HG02763 (cell line): Measurements from ENCODE around the gene PLA2G5.
"Not testable (repeated sequence)": the region's sequence is repeated elsewhere in the genome, so short reads cannot be mapped to it uniquely, and the experiment has no call there.

Experiments
- ATAC-seq: cut with Tn5 transposase; IDR thresholded peaks from one replicate; pipeline ENCODE4 v1.9.1; 2021; ENCODE audit warnings: mild to moderate bottlenecking, moderate library complexity; ENCODE audit not compliant: unreplicated experiment

The PLA2G5 gene

DNA sequence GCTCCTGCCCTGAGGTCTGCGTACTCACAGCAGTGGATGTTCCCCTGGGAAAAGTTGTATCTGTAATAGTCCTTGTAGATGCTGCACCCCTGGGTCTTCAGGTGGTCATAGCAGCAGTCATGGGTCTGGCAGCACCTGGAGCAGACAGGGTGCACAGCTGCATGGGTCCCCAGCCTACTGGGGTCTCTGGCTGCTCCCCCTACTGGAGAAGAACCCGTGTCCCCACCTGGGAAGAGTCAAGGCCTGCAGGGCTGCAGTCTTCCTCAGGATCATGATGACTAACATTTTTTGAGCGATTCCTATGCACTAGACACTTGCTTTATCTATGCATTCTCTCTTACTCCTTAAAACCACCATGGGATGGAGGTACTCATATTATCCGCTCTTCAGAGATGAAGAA lies 45.5 kb downstream of the PLA2G5 start:
- no peak for ATAC-seq

DNA sequence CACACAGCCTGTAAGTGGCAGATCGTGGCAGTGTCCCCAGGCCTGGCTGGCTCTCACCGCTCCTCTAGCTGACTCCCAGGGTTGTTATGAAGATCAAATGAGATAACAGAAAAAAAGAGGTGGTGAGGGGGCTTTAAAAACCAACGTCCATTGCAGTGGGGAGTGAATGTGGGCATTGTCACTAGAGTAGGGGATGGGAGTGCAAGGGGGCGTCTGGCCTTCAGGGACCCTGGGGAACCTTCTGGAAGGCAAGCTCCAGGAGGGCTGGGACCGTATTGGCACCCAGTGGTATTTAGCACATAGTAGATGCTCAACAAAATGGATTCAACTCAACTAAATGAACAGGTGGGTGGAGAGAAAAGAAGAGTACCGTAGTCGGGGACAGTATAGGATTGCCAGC lies 45.9 kb downstream of the PLA2G5 start:
- no peak for ATAC-seq

DNA sequence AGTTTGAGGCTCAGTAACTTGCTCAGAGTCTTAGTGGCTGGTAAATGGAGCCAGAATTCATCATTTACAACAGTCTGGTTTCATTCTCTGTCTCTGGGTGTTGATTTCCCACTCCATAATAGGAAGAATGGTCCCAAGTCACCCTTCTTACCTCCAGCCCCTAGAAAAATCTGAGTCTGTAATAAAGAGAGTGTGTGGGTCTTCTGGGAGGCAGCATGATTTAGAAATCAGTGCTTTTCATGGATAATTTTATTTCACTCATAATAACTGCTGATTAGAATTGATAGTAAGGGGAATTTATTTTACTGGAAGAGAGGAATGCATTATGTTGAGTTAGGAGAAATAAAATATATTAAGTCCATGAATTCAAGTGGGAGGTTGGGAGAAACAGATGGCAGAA lies 47.2 kb downstream of the PLA2G5 start:
- no peak for ATAC-seq

DNA sequence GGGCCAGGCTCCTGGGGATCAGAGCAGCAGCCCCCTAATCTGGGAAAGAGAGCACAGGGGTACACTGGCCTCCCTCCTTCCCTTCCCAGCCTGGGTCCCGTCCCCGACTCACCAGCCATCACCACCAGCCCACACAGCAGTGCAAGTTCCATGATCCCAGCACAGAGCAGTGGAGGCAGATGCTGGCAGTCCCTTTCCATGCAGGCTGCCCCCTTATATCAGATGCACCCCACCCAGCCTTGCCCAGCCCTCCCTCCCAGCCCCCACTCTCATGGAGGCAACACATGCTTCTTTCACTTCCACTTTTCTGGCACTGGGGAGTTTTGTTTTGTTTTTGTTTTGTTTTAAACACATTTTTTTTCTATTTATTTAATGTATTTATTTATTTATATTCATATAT lies 49.4 kb downstream of the PLA2G5 start, which contains the start of gene PLA2G2D:
Gene PLA2G2D (minus strand): TSS at position 190 of the 400 bp plus-strand sequence. CDS start 38 bp downstream, at position 152.
- no peak for ATAC-seq

DNA sequence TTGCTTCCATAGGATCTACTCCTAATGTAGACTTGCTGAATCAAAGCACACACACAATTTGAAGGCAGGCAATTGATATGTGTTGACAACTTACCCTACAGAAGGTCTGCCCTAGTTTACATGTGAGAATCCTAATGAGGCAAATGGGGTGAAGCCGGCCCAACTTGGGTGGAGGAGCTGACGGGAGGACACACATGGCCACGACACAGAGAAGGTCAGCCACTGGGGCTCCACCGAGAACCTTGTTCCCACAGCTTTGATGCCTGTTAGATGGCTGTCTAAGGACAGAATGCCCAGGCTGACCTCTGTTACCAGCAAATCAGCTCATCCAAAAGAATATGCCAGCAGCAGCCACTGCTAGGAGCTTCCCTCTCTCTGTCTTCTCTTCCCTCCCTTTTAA lies 50.8 kb downstream of the PLA2G5 start:
- no peak for ATAC-seq

DNA sequence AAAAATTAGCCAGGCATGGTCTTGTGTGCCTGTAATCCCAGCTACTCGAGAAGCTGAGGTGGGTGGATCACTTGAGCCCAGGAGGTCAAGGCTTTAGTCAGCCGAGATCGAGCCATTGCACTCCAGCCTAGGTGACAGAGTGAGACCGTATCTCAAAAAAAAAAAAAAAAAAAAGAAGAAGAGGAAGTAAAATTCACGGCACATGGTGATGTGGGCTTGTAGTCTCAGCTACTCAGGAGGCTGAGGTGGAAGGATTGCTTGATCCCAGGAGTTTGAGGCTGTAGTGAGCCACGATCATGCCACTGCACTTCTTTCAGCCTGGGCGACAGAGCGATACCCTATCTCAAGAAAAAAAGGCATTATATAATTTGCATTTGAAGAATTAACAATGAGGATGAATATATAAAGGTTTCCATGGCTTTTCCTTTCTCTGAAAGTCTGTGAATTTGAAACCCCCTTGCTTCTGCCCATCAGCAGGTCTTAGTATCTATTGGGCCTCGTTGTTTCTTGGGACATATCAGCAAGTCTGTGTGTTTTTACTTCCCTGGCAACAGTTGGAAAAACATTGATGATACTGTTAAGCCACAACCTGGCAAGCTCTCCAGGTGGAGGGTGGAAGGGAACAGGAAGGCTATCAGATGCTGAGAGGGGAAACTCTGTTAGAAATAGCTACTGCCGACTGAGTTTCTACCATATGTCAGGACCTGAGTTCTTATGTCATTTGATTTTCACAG lies 53.9 kb downstream of the PLA2G5 start:
- no peak for ATAC-seq

DNA sequence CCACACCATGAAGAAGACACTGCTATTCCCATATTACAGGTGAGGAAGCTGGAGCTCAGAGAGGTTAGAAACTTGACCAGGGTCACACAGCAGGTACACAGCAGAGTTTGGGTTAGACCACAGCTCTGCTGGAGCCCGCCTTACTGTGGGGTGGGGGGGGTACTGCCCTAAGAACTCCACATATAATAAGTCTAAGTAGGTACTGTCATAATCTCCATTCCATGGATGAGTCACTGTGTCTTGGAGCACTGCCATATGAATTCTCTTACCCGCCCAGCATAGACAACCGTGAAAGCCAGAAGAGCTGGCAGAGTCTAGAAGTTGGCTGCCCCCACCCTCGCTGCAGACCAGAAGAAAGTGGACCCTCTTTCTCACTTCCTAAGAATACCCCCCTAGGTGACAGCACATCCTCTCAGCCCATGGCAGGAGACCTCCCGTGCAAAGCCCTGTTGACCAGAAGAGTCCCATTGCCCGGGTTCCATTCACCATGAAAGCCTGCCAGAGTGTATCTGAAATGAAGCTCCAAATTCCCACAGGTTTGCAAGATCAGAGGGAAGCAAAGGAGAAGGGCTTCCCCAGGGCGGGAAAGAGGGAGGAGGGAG lies 54.6 kb downstream of the PLA2G5 start:
- no peak for ATAC-seq

DNA sequence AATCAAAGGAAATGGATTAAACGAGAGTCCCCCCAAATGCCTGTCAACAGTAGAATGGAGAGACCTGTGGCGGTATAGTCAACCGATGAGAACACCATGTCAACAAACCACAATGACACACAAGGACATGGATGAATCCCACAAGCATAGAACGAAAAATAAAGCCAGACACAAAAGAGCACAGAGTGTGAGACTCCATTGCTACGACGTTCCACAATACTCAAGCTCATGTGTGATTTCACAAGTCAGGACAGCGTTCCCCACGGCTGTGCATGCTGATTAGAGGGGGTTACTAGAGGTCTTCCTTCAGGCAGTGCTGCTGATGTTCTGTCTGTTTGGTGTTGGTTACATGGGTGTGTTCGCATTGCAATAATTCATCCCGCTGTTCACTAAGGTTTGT lies 55.1 kb downstream of the PLA2G5 start:
- no peak for ATAC-seq

DNA sequence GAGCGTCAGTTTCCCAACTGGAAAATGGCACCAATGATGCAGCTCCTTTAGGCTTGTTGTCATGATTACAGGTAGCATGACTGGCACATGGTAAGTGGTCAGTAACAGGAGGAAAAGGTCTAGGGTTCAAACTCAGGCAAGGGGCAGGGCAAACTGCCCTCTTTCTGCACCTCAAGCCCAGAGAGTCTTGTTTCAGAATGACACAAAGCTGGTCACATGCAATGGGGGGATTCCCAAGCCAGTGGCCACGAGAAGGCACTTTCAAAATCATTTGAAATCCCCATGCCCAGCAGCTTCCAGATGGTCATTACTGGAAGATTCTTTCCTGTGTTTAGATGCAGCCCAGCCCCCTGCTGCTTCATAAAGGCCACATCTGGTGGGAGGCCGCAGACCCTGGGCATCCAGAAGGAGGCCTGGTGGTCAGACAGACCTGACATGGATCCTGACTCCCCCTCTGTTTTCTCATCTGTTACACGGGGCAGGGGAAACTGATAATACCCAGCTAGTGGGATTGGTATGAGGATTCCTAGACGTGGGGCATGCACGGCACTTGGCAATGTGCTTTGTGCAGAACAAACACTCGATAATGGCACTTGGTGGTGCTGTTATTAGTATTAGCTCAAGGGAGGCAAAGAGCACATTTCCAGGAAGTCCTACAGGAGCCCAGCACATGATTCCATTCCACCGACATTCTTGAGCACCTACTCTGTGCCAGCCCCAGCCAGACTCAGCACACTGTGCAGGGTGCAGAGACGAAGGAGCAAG lies 56.2 kb downstream of the PLA2G5 start:
- ATAC-seq: no peak

DNA sequence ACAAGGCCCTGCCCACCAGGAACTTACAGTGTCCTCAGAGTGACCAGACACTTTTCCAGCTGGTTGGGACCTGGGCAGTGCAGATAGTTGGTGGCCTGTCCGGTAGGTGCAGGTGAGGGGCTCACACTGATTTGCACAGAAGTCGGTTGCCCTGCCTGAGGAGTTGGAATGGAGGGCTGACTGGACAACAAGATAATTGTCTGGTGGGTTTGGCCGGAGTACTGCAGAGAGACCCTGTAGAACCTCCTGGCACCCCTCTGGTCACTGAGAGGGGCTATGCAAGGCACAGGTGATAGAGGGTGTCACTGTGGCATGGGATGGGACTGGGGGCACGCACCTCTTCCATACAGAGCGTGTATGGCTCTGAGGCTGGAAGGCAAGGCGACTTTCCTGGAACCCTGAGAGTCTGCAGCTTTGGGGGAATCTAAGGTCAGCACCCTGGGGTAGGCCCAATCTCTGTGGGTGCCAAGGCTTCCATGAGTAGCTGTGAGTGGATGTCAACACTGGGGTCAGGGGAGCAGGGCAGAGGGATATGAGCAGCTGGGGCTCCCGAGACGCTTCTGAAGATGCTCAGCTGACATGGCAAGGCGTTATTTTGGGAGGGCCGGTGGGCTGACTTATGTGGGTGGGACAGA lies 56.9 kb downstream of the PLA2G5 start:
- ATAC-seq: no peak

DNA sequence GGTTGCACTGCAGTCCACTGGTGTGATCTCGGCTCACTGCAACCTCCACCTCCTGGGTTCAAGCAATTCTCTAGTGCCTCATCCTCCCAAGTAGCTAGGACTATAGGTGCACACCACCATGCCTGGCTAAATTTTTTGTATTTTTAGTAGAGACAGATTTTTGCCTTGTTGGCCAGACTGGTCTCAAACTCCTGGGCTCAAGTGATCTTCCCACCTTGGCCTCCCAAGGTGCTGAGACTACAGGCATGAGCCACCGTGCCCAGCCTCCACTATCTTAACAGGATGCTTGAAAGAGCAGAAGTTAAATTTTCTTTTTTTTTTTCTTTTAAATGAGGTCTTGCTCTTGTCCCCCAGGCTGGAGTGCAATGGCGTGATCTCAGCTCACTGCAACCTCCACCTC lies 60.5 kb downstream of the PLA2G5 start:
- ATAC-seq: not testable (repeated sequence)

DNA sequence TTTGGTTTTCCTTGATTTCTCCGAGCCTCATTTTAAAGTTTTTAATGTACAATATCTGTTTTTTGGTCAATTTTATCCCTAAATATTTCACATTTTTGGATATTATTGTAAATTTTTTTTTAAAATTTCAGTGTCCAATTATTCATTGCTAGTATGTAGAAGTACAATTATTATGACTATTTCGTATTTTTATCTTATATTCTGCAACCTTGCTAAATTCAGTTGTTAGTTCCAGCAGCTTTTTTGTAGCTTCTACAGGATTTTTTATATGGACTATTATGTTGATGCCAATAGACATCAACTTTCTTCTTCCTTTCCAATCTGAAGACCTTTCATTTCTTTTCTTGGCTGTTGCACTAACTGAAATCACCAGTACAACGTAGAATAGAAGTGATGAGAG lies 65.0 kb downstream of the PLA2G5 start:
- ATAC-seq: no peak

DNA sequence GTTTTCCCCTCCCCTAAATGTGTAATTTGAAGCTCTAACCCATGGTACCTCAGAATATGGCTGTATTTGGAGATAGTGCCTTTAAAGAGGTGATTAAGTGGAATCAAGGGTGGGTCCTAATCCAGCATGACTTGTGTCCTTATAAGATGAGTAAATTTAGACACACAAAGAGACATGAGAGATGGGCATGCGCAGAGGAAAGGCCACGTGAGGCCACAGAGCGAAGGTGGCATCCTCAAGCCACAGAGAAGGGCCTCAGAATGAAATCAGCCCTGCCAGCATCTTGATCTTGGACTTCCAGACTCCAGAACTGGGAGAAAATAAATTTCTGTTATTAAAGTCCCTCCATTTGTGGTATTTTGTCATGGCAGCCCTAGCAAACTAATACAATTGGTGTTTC lies 66.3 kb downstream of the PLA2G5 start:
- no peak for ATAC-seq

DNA sequence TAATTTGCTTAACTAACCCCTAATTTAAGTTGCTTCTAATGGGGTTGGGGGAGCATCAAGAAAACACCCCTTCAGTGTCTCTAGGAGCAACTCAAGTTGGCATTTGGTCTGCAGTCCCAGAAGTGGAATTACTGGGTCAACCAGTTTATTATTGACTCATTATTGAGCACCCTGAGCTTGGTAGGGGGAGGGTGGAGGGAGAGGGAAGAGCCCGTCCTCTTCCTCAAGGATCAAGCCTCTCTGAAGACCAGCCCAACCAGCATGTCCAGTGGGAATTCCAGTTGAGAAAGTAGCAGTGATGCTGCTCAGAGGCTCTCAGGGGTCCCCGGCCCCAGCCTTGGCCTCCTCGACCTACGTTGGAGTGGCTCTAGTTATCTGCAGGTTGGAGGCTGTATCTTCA lies 67.1 kb downstream of the PLA2G5 start:
- no peak for ATAC-seq

DNA sequence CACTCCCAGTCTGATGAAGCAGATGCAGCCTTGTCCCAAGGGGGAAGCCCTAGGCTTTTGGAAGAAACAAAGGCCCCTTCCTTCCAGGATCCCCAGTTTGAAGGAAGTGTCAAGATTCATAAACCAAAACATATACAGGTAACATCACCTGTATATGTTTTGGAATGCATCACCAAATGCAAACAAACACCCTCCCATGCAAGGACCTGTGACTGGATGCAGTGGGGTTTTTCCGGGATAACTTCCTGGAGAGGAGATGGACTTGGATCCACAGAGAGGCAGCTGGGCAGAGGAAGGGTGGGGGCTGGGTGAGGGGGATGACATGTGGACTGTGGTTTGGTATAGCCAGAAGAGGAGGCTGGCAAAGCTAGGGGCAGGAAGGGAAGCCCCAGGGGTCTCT lies 67.6 kb downstream of the PLA2G5 start:
- no peak for ATAC-seq

DNA sequence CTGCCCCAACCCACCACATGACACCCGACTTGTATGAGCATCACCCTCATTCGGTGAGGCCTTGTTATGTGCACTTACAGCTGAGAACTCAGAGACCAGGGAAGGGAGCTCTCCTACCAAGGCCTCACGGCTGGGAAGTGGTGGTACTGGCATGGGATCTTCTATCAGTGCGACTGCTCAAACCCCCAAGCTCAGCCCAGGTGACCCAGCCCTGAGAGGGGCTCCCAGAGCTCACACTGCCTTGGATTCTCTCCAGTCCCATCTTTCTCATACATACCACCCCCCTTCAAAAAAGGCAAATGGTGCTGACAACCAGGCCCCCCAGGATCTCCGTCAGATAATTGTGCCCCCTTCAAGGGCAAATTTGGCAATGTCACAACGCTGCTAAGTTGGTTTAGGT lies 68.4 kb downstream of the PLA2G5 start:
- no peak for ATAC-seq

DNA sequence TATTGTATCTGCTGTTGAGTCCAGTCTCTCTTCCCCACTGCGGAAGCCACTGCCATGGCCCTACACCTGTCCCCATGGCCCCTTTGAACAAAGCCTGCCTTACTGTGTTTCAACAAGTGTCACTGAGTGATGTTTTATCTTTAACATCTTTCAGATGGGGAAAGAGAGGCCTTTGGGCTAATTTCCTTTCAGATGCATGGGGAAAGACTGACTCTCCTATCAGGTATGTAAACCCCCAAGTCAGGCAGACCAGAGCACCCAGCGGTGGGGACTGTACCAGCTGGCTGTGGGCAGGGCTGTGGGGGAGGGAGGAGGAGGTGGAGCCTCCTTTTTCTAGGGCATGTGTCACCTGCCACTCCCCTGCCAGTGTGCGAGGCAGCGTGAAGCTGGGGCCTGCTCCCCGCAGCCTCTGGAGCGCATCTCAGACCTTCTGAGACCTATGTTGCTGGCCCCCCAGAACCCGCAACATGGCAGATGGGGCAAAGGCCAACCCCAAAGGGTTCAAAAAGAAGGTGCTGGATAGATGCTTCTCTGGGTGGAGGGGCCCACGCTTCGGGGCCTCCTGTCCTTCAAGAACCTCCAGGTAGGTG lies 69.1 kb downstream of the PLA2G5 start, which contains the start of gene PLA2G2F:
Gene PLA2G2F (plus strand): TSS at position 363 of the 590 bp plus-strand sequence. CDS start 105 bp downstream, at position 468.
- ATAC-seq: no peak

DNA sequence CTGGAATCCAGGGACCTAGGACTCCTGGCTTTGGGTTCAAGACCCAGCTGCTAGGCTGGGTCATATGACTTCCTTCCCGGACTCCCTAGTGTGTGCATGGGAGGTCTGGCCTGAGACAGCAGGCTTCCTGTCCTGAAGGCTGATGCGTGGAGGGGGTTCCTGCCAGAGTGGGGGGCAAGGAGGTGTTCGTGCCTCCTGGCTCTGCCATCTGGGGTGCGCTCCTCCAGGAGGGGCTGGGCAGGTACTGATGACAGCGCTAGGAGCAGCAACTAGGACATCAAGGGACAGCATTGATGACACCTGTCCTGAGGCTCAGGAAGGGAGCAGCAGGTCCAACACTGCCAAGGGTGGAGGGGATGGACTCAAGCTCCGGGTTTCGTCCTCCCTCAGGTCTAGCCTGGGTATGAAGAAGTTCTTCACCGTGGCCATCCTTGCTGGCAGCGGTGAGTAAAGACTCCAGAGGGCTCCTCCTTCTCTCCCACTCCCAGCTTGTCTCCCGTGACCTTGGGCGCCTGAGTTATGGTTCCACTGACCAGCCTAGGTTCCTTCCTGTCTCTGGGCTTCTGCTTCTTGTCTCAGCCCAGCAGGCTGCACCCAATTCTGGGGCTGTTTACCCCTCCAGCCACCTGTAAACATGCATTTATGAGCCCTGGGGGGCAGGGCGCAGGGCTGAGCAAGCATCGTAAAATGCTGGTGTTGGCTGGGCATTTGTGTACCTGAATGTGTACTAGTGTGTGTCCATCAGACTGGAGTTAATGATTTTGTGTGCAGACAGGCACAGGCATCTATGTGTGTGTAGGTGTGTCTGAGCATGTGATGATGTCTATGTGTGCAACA lies 70.0 kb downstream of the PLA2G5 start:
- no peak for ATAC-seq

DNA sequence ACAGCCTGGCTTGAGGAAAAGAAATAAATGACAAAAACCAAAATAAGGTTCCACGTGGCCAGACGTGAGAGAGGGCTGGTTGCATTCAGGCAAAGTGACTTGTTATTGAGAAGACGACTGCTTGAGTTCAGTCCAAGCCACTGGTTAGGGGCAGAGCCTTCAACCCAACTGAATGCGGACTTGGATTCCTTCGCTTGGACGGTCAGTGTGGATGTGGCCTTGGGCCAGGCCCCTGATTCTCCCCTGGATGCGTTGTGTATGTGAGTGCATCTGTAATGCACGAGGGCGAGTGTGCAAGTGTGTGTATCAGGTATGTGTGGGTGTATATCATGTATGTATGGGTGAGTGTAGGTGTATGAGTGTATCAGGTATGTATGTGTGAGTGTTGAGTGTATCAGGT lies 71.0 kb downstream of the PLA2G5 start:
- ATAC-seq: no peak

DNA sequence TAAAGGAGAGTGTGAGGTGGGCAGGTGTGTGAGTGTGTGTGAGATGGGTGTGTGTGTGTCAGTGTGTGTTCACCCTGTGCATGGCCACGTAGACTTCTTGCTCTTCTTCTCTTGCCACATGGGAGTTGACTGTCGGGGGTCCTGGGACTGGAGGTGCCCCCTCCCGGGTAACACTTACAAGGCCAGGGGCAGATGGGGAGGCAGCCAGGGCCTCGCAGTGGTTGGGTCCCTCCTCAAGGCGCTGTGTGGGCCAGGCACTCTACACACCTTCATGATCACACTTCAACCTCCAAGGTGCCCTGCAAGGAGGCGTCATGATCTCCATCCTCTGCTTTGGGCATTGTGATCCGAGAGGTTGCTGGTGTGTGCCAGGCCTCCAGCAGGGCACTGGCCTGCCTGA lies 71.5 kb downstream of the PLA2G5 start:
- no peak for ATAC-seq
